ENCODE data around the gene KLRD1.

KLRD1 gene

DNA sequence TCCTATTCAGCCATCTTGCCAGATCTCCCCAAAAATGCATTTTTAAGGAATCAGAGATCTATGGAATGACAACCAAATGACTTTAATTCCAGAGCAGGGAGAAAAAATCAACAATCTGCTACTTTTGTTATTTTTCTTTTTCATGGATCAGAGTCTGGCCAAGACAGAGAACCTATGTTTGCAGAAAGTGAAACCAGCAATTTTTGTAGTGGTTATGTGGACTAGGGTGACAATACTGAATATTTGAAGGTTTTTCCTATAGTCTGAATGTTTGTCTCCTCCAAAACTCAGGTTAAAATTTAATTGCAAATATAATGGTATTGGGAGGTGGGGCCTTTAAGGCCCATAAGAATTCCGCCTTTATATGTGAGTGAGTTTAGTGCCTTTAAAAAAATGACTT is 51.3 kb downstream of the KLRD1 start:
- H3K9me3 ChIP-seq (ENCODE audit: control insufficient read depth in 5 of 5, low read length in 5 of 5): no peaks in the 10 kb centered on the region
- H3K9ac ChIP-seq (ENCODE audit: low read length in 5 of 5): no peak overlapping the region
- H3K27ac ChIP-seq (ENCODE audit: low read depth, low read length): no peak overlapping the region
- H3K27me3 ChIP-seq (ENCODE audit: control insufficient read depth in 5 of 5, insufficient read depth in 4 of 5, low read length in 5 of 5): no peaks in the 10 kb centered on the region
- no peak overlapping the region for H3K4me3 ChIP-seq (ENCODE audit: low read depth in 1 of 5, low read length in 5 of 5)
- H3K36me3 ChIP-seq (ENCODE audit: control insufficient read depth in 5 of 5, insufficient read depth in 5 of 5, low read length in 5 of 5): no peaks in the 10 kb centered on the region
- H3K4me1 ChIP-seq (ENCODE audit: control insufficient read depth in 5 of 5, insufficient read depth in 5 of 5, low read length in 5 of 5): peaks cover under 1 to 19% (median 10%) of the 10 kb centered on the region in 5 donors

GRCh38 chr12:10361084-10361483 is 53.4 kb downstream of the KLRD1 start:
- Histone ChIP-seq H3K36me3 (ENCODE audit: control insufficient read depth in 5 of 5, insufficient read depth in 5 of 5, low read length in 5 of 5) (no peaks in the 10 kb centered on the region), H3K9me3 (ENCODE audit: control insufficient read depth in 5 of 5, low read length in 5 of 5) (no peaks in the 10 kb centered on the region), H3K9ac (ENCODE audit: low read length in 5 of 5) (no peak overlapping the region), H3K4me1 (ENCODE audit: control insufficient read depth in 5 of 5, insufficient read depth in 5 of 5, low read length in 5 of 5) (peaks cover 10 to 38% (median 23%) of the 10 kb centered on the region in 5 donors), H3K27me3 (ENCODE audit: control insufficient read depth in 5 of 5, insufficient read depth in 4 of 5, low read length in 5 of 5) (no peaks in the 10 kb centered on the region), H3K4me3 (ENCODE audit: low read depth in 1 of 5, low read length in 5 of 5) (no peak overlapping the region), H3K27ac (ENCODE audit: low read depth, low read length) (no peak overlapping the region)

GRCh38 chr12:10361622-10362021 is 54.0 kb downstream of the KLRD1 start:
- Histone ChIP-seq H3K9ac (ENCODE audit: low read length in 5 of 5) (no peak overlapping the region), H3K9me3 (ENCODE audit: control insufficient read depth in 5 of 5, low read length in 5 of 5) (no peaks in the 10 kb centered on the region), H3K36me3 (ENCODE audit: control insufficient read depth in 5 of 5, insufficient read depth in 5 of 5, low read length in 5 of 5) (no peaks in the 10 kb centered on the region), H3K4me3 (ENCODE audit: low read depth in 1 of 5, low read length in 5 of 5) (no peak overlapping the region), H3K4me1 (ENCODE audit: control insufficient read depth in 5 of 5, insufficient read depth in 5 of 5, low read length in 5 of 5) (peaks cover 10 to 42% (median 24%) of the 10 kb centered on the region in 5 donors), H3K27ac (ENCODE audit: low read depth, low read length) (no peak overlapping the region), H3K27me3 (ENCODE audit: control insufficient read depth in 5 of 5, insufficient read depth in 4 of 5, low read length in 5 of 5) (no peaks in the 10 kb centered on the region)

GRCh38 chr12:10362325-10362724 is 54.7 kb downstream of the KLRD1 start:
- Histone ChIP-seq H3K4me1 (ENCODE audit: control insufficient read depth in 5 of 5, insufficient read depth in 5 of 5, low read length in 5 of 5) (peaks cover 10 to 43% (median 24%) of the 10 kb centered on the region in 5 donors), H3K4me3 (ENCODE audit: low read depth in 1 of 5, low read length in 5 of 5) (no peak overlapping the region), H3K9me3 (ENCODE audit: control insufficient read depth in 5 of 5, low read length in 5 of 5) (no peaks in the 10 kb centered on the region), H3K36me3 (ENCODE audit: control insufficient read depth in 5 of 5, insufficient read depth in 5 of 5, low read length in 5 of 5) (no peaks in the 10 kb centered on the region), H3K9ac (ENCODE audit: low read length in 5 of 5) (no peak overlapping the region), H3K27me3 (ENCODE audit: control insufficient read depth in 5 of 5, insufficient read depth in 4 of 5, low read length in 5 of 5) (no peaks in the 10 kb centered on the region), H3K27ac (ENCODE audit: low read depth, low read length) (no peak overlapping the region)

DNA sequence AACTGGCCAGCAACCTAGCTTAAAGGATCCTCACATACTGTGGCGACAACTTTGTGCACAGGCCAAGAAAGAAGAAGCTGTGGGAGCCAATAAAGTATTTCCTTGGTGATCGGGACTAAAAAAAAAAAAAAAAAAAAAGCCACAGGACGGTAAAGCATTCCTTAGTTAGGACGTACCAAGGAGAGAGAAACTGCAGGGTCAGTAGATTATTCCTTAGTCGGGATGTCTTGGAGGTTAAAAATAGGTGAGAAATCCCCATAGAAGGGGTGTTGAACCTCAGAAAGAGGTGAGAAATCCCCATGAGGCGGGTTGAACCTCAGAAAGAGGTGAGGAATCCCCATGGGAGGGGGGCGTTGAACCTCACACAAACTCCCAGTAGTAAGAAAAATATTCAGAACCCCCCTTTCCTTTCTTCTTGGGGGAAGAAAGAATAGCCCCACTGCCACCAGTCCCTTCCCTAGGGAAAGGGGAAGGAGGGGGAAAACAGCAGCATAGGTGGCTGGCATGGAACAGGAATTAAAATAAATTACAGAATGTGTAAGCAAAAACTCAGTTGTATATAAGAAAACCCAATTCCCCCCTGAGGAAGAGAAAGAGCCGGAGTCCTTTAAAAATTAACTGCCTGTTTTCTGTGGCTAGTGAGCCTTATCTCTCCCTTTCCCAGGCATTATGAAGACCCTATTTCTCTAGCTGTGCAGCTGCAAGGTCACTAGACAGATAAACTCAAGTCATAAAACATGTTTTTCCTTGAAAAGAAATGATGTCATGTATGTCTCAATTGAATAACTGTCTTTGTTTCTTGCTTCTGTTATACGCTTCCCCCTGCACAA is 55.4 kb downstream of the KLRD1 start:
- Histone ChIP-seq H3K9me3 (ENCODE audit: control insufficient read depth in 5 of 5, low read length in 5 of 5) (peaks cover 0 to 3% (median 0%) of the 10 kb centered on the region in 5 donors), H3K4me3 (ENCODE audit: low read depth in 1 of 5, low read length in 5 of 5) (peak overlapping the region in 3 of 5 donors; percentile 90 to 97 (median 92)), H3K27me3 (ENCODE audit: control insufficient read depth in 5 of 5, insufficient read depth in 4 of 5, low read length in 5 of 5) (no peaks in the 10 kb centered on the region), H3K27ac (ENCODE audit: low read depth, low read length) (peak overlapping the region; percentile 99), H3K4me1 (ENCODE audit: control insufficient read depth in 5 of 5, insufficient read depth in 5 of 5, low read length in 5 of 5) (peaks cover 10 to 43% (median 24%) of the 10 kb centered on the region in 5 donors), H3K9ac (ENCODE audit: low read length in 5 of 5) (peak overlapping the region in 2 of 5 donors; percentile 46 to 82), H3K36me3 (ENCODE audit: control insufficient read depth in 5 of 5, insufficient read depth in 5 of 5, low read length in 5 of 5) (no peaks in the 10 kb centered on the region)

DNA sequence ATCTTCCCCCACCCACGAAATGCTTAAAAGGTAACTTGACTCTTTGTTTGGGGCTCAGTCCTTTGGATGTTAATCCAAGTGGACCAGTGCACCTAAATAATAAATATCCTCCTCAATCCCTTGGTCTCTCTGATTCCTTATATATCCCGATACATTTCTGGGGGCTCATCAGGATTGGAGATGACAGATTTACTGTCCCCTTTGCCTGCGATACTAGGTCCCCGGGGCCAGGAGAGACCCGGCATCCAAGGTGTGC is 55.9 kb downstream of the KLRD1 start:
- Histone ChIP-seq H3K4me3 (ENCODE audit: low read depth in 1 of 5, low read length in 5 of 5) (peak overlapping the region; percentile 79 to 97 (median 92)), H3K4me1 (ENCODE audit: control insufficient read depth in 5 of 5, insufficient read depth in 5 of 5, low read length in 5 of 5) (peaks cover 10 to 48% (median 25%) of the 10 kb centered on the region in 5 donors)

GRCh38 chr12:10363914-10364814 is 56.5 kb downstream of the KLRD1 start:
- H3K27ac ChIP-seq (ENCODE audit: low read depth, low read length): peak overlapping the region; percentile 99
- no peaks in the 10 kb centered on the region for H3K36me3 ChIP-seq (ENCODE audit: control insufficient read depth in 5 of 5, insufficient read depth in 5 of 5, low read length in 5 of 5)
- peak overlapping the region; percentile 79 to 97 (median 92) for H3K4me3 ChIP-seq (ENCODE audit: low read depth in 1 of 5, low read length in 5 of 5)
- no peaks in the 10 kb centered on the region for H3K27me3 ChIP-seq (ENCODE audit: control insufficient read depth in 5 of 5, insufficient read depth in 4 of 5, low read length in 5 of 5)
- peak overlapping the region; percentile 78 to 99 (median 82) for H3K9ac ChIP-seq (ENCODE audit: low read length in 5 of 5)
- peaks cover 0 to 3% (median 0%) of the 10 kb centered on the region in 5 donors for H3K9me3 ChIP-seq (ENCODE audit: control insufficient read depth in 5 of 5, low read length in 5 of 5)
- peaks cover 10 to 48% (median 28%) of the 10 kb centered on the region in 5 donors for H3K4me1 ChIP-seq (ENCODE audit: control insufficient read depth in 5 of 5, insufficient read depth in 5 of 5, low read length in 5 of 5)

More for the DNA sequence above, 55.9 kb downstream of the KLRD1 start:
- Histone ChIP-seq H3K36me3 (ENCODE audit: control insufficient read depth in 5 of 5, insufficient read depth in 5 of 5, low read length in 5 of 5) (no peaks in the 10 kb centered on the region), H3K27me3 (ENCODE audit: control insufficient read depth in 5 of 5, insufficient read depth in 4 of 5, low read length in 5 of 5) (no peaks in the 10 kb centered on the region), H3K9ac (ENCODE audit: low read length in 5 of 5) (peak overlapping the region in 2 of 5 donors; percentile 82 to 99), H3K27ac (ENCODE audit: low read depth, low read length) (peak overlapping the region; percentile 99), H3K9me3 (ENCODE audit: control insufficient read depth in 5 of 5, low read length in 5 of 5) (peaks cover 0 to 3% (median 0%) of the 10 kb centered on the region in 5 donors)

DNA sequence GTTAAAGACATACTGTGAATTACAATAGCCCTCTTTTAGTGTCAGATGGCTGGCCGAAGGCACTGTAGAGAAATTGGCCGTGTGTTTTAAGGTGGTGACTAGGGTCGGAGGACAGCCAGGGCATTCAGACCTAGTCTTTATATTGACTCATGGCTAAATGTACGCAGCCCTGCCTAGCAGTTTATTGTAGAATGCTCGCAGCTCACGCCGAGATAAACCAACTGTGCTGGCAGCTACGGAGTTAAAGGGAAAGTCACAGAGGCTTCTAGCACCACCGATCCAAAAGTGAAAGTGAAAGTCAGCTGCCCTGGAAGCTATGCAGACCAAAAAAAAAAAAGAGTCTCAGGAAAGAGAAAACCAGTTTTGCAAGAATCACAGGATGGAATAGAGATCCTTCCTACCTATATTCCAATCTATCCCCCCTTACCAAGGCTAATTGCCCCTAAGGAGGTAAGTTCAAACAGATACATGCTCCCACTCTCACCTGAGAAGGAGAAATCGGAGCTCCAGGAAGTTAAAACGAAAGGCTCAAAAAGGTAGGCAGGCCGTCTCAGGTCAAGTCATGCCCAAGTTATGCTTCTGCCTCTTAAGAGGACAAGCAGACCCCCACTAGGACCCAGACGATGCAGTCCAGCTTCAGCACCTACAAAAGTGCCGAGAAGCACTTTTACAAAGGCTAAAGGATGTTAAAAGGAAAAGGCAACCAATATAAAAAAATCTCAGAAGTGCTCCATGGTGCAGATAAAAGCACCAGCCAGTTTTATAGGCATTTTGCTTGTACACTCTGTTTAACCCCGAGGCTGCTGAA is 57.3 kb downstream of the KLRD1 start:
- Histone ChIP-seq H3K4me3 (ENCODE audit: low read depth in 1 of 5, low read length in 5 of 5) (peak overlapping the region; percentile 79 to 97 (median 92)), H3K27me3 (ENCODE audit: control insufficient read depth in 5 of 5, insufficient read depth in 4 of 5, low read length in 5 of 5) (no peaks in the 10 kb centered on the region), H3K36me3 (ENCODE audit: control insufficient read depth in 5 of 5, insufficient read depth in 5 of 5, low read length in 5 of 5) (no peaks in the 10 kb centered on the region), H3K9ac (ENCODE audit: low read length in 5 of 5) (peak overlapping the region; percentile 78 to 99 (median 82)), H3K27ac (ENCODE audit: low read depth, low read length) (peak overlapping the region; percentile 99), H3K9me3 (ENCODE audit: control insufficient read depth in 5 of 5, low read length in 5 of 5) (peaks cover 0 to 3% (median 0%) of the 10 kb centered on the region in 5 donors), H3K4me1 (ENCODE audit: control insufficient read depth in 5 of 5, insufficient read depth in 5 of 5, low read length in 5 of 5) (peaks cover 10 to 48% (median 28%) of the 10 kb centered on the region in 5 donors)

- Histone ChIP-seq H3K36me3 (ENCODE audit: control insufficient read depth in 5 of 5, insufficient read depth in 5 of 5, low read length in 5 of 5) (no peaks in the 10 kb centered on the region), H3K4me3 (ENCODE audit: low read depth in 1 of 5, low read length in 5 of 5) (peak overlapping the region; percentile 79 to 97 (median 92)), H3K4me1 (ENCODE audit: control insufficient read depth in 5 of 5, insufficient read depth in 5 of 5, low read length in 5 of 5) (peaks cover 10 to 48% (median 28%) of the 10 kb centered on the region in 5 donors), H3K9me3 (ENCODE audit: control insufficient read depth in 5 of 5, low read length in 5 of 5) (peaks cover 0 to 3% (median 0%) of the 10 kb centered on the region in 5 donors), H3K9ac (ENCODE audit: low read length in 5 of 5) (peak overlapping the region in 3 of 5 donors; percentile 78 to 85 (median 82)), H3K27ac (ENCODE audit: low read depth, low read length) (peak overlapping the region; percentile 99), H3K27me3 (ENCODE audit: control insufficient read depth in 5 of 5, insufficient read depth in 4 of 5, low read length in 5 of 5) (no peaks in the 10 kb centered on the region)
These were observed 58.2 kb downstream of the KLRD1 start for GRCh38 chr12:10365696-10366405.

All from subcutaneous abdominal adipose tissue (tissue), 5 donors.